NCI-H1105 treated with DMSO at 0.1 percent for 48 hours (cell line): ENCODE measurements around the gene PDE10A.
"Not testable (repeated sequence)": the region's sequence is repeated elsewhere in the genome, so short reads cannot be mapped to it uniquely, and the experiment has no call there.

Source experiments
- DNase-seq: peaks from one replicate; lab custom pipeline; 2025; lab: John Stamatoyannopoulos, UW

PDE10A gene

GRCh38 chr6:165468340-165469235 lies 194.5 kb downstream of the PDE10A start:
- no peak for DNase-seq

- not testable (repeated sequence) for DNase-seq
Measured at GRCh38 chr6:165463499-165463898, 199.5 kb downstream of the PDE10A start.

- not testable (repeated sequence) for DNase-seq
Measured at GRCh38 chr6:165459605-165460301, 203.3 kb downstream of the PDE10A start.

- no peak for DNase-seq
Measured at GRCh38 chr6:165458134-165458533, 204.9 kb downstream of the PDE10A start.

GRCh38 chr6:165456286-165456685 lies 206.8 kb downstream of the PDE10A start:
- no peak for DNase-seq

- no peak for DNase-seq
Measured at GRCh38 chr6:165455488-165455887, 207.6 kb downstream of the PDE10A start.

GRCh38 chr6:165453395-165453794 lies 209.6 kb downstream of the PDE10A start:
- no peak for DNase-seq

- DNase-seq, result no peak
Measured at GRCh38 chr6:165451838-165452237, 211.2 kb downstream of the PDE10A start.

GRCh38 chr6:165448210-165448609 lies 214.8 kb downstream of the PDE10A start:
- DNase-seq, result no peak

- DNase-seq, result no peak
Measured at GRCh38 chr6:165447141-165447540, 215.9 kb downstream of the PDE10A start.

- DNase-seq, result no peak
Measured at GRCh38 chr6:165446331-165446730, 216.7 kb downstream of the PDE10A start.

- DNase-seq, result no peak
Measured at GRCh38 chr6:165443462-165443861, 219.6 kb downstream of the PDE10A start.

- DNase-seq, result no peak
Measured at GRCh38 chr6:165441181-165441580, 221.9 kb downstream of the PDE10A start.

GRCh38 chr6:165439928-165440554 lies 223.0 kb downstream of the PDE10A start:
- peak; percentile 88 for DNase-seq

GRCh38 chr6:165426892-165427291 lies 236.1 kb downstream of the PDE10A start:
- DNase-seq, result no peak

- DNase-seq, result no peak
Measured at GRCh38 chr6:165422192-165422591, 240.8 kb downstream of the PDE10A start.

- no peak for DNase-seq
Measured at GRCh38 chr6:165417278-165417865, 245.7 kb downstream of the PDE10A start.

GRCh38 chr6:165404697-165405096 lies 258.3 kb downstream of the PDE10A start:
- no peak for DNase-seq

- no peak for DNase-seq
Measured at GRCh38 chr6:165404296-165404695, 258.7 kb downstream of the PDE10A start.

GRCh38 chr6:165403006-165403595 lies 259.9 kb downstream of the PDE10A start:
- no peak for DNase-seq

- DNase-seq, result no peak
Measured at GRCh38 chr6:165401092-165401491, 261.9 kb downstream of the PDE10A start.

GRCh38 chr6:165390475-165390874 lies 272.6 kb downstream of the PDE10A start:
- no peak for DNase-seq
